GM23338 (cell line): ENCODE measurements around the gene LRCH3.

Experiments
- CREB1 ChIP-seq: fragments of 250-450 bp; sonication (Bioruptor Pico); IDR thresholded peaks from 2 replicates; pipeline ENCODE4 v1.5.0; 2020; ENCODE audit warnings: low read depth, mild to moderate bottlenecking, moderate library complexity
- CTCF ChIP-seq, 2 experiments: fragments of 200-600 bp in 1 of 2; sonication (generic) in 1 of 2; conservative IDR thresholded peaks; 2 replicates each; pipeline versions ENCODE4 v1.5.1 to v1.6.1; 2016 to 2017; ENCODE audit warnings: antibody characterized with exemption in 2 of 2, low read depth in 2 of 2, mild to moderate bottlenecking in 2 of 2, moderate library complexity in 1 of 2
- EZH2 ChIP-seq: fragments of 200-600 bp; sonication (generic); IDR thresholded peaks from one replicate; pipeline ENCODE4 v1.8.0; 2017; ENCODE audit warnings: antibody characterized with exemption, mild to moderate bottlenecking, low read depth; ENCODE audit not compliant: unreplicated experiment
- EZH2phosphoT487 ChIP-seq: fragments of 200-600 bp; sonication (generic); IDR thresholded peaks from one replicate; pipeline ENCODE4 v1.8.1; 2018; ENCODE audit warnings: antibody characterized with exemption; ENCODE audit not compliant: unreplicated experiment
- POLR2AphosphoS5 ChIP-seq: IDR thresholded peaks from 2 replicates; pipeline ENCODE4 v1.6.1; 2016; ENCODE audit warnings: antibody characterized with exemption, low read depth
- REST ChIP-seq: IDR thresholded peaks from one replicate; pipeline ENCODE4 v1.6.1; 2018; ENCODE audit warnings: antibody characterized with exemption; ENCODE audit not compliant: unreplicated experiment
- STAT1 ChIP-seq: IDR thresholded peaks from one replicate; pipeline ENCODE4 v1.6.1; 2016; ENCODE audit warnings: antibody characterized with exemption; ENCODE audit not compliant: unreplicated experiment
- ZNF114 ChIP-seq: fragments of 250-450 bp; sonication (Bioruptor Pico); IDR thresholded peaks from 2 replicates; pipeline ENCODE4 v1.5.0; 2020; ENCODE audit warnings: mild to moderate bottlenecking, moderate library complexity

GRCh38 chr3:197810901-197811300, 19.8 kb downstream of the LRCH3 start:
- no peak for TF ChIP-seq POLR2AphosphoS5
- no peak for TF ChIP-seq CREB1
- no peak for TF ChIP-seq ZNF114 (CRISPR knock-in tag)
- no peak for TF ChIP-seq STAT1
- no peak for TF ChIP-seq EZH2phosphoT487
- TF ChIP-seq CTCF (conservative IDR thresholded peaks at IDR 0.05; ENCODE audit: low read depth in 2 of 2): no peak
- no peak for TF ChIP-seq REST
- TF ChIP-seq EZH2: no peak
